ENCODE measurements around the gene DOCK1.
"Not testable (repeated sequence)": the region's sequence is repeated elsewhere in the genome, so short reads cannot be mapped to it uniquely, and the experiment has no call there.

DOCK1 gene

DNA sequence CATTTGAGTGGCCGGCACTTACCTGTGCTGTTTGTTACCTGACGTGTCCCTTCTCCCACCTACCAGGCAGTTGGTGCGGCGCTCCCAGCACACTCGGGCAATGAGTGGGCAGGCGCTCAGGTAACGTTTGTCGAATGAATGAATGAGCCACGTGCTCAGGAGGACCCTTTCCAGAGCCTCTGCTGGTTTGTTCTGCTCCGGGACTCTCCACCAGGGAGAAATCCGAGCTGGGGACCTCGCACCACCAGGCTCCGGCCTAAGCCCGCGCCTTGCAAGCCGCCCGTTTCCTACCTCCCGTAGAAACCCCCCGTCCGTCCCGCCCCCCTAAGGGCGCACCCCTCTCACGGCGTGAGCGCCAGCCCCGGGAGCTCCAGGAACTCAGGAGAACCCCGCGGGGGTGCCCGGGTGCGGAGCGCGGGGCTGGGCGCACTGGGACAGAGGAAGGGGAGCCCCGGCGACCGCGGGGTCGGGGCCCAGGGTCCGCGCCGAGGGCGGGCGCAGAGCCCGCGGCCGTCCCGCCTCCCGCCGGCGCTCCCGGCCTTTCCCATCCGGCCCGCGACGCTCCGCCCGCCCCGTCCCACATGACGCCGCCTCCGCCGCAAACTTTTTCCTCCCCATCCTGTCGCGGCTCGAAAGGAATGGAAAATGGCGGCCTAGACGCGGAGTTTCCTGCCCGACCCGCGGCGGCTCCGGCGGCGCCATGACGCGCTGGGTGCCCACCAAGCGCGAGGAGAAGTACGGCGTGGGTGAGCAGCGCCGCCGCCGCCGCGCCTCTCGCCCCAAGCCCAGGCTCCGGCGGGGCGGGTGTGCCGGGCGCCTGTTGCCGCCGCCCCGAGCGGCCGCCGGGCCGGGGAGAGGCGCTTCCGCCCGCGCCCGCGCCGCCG lies at the start of gene DOCK1:
DOCK1 (plus strand) TSS at position 611 of the 884 bp plus-strand sequence; CDS start at position 701, 90 bp downstream.
- DNase-seq (ENCODE audit: low read depth in 2 of 2): no peak

DNA sequence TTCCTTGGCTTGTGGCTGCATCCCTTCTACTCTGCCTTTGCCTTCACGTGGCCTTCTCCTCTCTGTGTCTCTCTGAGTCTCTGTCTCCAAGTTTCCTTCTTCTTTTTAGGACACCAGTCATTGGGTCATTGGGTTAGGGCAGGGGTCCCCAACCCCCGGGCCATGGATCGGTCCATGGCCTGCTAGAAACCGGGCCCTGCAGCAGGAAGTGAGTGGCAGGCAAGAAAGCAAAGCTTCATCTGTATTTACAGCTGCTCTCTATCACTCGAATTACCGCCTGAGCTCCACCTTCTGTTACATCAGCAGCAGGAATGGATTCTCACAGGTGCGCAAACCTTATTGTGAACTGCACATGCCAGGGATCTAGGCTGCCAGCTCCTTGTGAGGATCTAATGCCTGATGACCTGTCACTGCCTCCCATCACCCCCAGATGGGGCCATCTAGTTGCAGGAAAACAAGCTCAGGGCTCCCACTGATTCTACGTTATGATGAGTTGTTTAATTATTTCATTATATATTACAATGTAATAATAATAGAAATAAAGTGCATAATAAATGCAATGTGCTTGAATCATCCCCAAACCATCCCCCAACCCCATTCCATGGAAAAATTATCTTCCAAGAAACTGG lies 47.9 kb upstream of the DOCK1 start:
- no peak for DNase-seq (ENCODE audit: low read depth in 2 of 2)

DNA sequence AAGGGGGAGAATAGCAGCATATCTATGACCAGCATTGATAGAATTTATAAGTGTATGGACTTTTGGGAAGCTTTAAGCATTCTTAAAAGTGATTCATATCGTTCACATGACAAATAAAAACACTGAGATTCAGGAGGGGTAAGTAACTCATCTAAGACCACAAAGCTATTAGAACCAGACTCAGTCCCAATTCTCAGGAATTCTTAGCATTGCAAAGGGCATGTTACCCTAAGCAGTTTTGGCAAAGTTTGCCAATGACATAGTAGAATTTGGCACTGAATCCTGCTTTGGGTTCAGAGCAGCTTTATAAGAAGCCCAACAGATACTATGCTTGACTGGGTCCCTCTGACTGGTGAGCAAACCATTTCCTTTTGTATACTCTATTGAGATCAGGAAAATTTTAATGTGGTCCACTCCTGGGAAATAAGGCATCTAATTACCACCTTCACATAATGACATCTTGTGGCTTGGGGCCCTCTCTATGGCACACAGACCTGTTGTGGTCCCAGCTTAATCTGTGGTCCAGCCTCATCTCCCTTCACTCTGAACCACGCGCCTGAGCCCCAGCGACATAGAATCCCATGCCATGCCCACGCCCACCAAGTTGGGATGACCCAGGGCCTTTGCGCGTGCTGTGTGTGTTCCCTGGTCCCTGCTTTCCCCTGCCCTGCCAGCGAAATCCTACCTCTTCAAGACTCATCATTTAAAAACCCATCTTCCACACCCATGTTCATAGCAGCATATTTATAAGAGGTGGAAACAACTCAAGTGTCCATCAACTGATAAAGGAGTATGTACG lies 37.5 kb upstream of the DOCK1 start:
- DNase-seq (ENCODE audit: low read depth in 2 of 2): no peak

DNA sequence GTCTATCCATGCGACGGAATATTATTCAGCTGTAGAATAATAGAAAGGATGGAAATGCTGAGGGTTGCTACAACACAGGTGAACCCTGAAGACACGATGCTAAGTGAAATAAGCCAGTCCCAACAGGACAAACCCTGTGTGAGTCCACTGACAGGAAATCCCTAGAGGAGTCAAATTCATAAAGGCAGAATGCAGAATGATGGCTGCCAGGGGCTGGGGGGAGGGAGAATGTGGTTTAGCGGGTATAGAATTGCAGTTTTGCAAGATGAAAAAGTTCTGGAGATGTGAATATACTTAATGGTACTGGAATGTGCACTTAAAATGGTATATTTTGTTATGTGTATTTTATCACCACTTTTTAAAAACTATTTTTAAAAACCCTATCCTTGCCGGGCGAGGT lies 36.9 kb upstream of the DOCK1 start:
- DNase-seq (ENCODE audit: low read depth in 2 of 2): no peak

DNA sequence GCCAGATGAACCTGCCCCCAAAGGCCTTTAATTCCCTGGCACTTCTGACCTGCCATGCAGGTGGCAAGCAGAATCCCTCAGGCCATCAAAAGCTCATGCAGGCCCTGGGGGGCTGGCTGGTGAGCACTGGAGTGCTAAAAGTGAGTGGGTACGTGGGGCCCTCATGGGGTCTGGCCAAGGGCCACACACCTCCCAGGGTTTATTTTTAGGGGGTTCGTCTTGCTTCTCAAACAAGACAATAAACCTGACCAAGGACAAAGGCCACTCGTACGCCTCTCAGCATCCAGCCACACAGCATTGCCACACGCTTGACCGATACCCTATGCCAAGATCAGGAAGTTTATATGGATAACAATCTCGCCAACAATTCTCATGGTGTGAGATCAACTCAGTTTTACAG lies 33.1 kb upstream of the DOCK1 start:
- no peak for DNase-seq (ENCODE audit: low read depth in 2 of 2)

DNA sequence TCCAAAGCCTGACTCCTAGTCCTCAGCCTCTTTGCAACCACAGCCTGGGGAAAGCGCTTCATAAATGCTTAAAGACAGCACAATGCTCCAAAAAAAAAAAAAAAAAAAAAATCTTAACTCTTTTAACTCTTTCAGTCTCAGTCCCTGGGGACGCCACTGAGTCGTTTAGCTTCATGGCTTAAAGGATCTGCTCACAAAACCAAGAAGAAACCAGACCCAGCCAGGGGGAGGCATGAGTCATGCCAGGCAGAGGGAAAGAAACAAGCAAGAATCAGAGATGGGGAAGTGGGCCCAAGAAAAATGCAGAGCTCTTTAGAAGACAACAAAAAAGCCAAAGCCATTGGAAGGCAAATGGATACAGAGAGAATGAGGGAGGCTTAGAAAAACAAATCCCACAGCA lies 32.5 kb upstream of the DOCK1 start:
- DNase-seq (ENCODE audit: low read depth in 2 of 2): no peak

DNA sequence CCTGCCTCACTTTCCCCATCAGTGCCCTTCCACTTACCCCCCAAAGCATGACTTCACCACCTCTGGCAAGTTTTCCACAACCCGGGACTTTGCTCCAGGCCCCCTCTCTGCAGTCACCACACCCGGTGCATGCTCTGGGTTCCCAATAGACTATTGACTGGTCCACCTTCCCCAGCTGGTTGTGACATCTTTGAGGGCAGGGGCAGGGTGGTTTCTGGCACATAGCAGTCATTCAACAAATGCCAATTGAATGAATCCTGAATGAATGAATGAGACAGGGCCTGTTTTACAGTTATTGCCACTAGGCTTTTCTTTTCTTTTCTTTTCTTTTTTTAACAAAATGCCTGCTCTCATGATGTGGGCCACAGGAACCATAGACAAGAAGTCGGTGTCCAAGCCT lies 28.8 kb upstream of the DOCK1 start:
- DNase-seq (ENCODE audit: low read depth in 2 of 2): no peak

DNA sequence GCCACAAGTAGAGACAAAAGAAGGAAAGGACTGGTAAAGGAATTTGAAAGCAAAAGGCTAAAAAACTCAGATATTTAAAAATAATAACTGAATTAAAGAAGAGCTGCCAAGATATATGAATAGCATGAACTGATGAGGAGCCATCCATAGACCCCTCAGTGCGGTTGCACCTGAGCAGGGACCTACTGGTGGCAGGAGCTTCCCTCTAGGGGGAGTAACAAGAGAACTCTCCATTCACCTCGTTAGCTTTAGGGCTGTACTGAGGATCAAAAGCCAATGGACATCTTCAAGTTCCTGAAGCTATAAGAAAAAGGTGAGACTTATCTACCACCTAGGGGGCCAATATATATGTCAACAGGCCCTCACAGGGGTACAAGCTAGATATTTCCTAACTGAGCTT lies 27.8 kb upstream of the DOCK1 start:
- DNase-seq (ENCODE audit: low read depth in 2 of 2): no peak

DNA sequence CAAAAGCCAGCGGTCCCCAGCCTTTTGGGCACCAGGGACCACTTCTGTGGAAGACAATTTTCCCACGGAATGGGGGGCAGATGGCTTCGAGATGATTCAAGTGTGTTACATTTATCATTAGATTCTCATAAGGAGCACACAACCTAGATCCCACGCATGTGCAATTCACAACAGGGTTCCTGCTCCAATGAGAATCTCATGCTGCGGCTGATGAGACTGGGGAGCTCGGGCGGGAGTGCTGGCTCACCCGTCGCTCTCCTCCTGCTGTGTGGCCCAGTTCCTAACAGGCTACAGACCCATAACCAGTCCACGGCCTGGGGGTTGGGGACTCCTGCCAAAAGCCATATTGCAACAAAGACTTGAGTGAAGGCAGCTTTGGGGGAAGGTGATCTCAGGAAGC lies 26.6 kb upstream of the DOCK1 start:
- DNase-seq (ENCODE audit: low read depth in 2 of 2): no peak

DNA sequence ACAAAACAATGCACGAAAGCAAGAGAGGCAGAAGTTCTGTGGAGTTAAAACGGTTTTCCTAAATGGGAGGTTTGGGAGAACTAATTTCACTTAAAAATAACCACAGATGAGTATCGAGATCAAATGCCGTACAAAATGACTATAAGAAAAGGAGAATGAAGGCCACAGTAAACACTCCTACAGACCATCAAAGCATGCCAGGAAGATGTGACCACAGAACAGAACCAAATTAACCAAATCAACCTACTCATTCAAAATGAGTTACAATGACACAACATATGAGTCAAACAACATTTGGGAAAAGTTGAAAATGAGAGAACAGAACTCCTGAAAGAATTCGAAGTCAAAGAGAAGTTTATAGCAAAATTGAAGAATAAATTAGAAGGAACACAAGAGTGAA lies 24.3 kb upstream of the DOCK1 start:
- no peak for DNase-seq (ENCODE audit: low read depth in 2 of 2)

DNA sequence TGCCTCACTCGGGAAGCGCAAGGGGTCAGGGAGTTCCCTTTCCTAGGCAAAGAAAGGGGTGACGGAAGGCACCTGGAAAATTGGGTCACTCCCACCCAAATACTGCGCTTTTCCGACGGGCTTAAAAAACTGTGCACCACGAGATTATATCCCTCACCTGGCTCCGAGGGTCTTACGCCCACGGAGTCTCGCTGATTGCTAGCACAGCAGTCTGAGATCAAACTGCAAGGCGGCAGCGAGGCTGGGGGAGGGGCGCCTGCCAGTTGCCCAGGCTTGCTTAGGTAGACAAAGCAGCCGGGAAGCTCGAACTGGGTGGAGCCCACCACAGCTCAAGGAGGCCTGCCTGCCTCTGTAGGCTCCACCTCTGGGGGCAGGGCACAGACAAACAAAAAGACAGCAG lies 23.2 kb upstream of the DOCK1 start:
- DNase-seq (ENCODE audit: low read depth in 2 of 2): not testable (repeated sequence)

DNA sequence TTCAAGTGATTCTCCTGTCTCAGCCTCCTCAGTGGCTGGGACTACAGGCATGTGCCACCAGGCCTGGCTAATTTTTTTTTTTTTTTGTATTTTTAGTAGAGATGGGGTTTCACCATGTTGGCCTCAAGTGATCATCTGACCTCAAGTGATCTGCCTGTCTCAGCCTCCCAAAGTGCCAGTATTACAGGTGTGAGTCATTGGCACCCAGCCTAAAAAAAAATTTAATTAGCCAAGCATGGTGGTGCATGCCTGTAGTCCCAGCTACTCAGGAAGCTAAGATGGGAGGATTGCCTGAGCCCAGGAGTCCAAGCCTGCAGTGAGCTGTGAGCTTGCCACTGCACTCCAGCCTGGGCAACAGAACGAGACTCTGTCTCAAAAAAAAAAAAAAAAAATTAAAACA lies 16.8 kb upstream of the DOCK1 start:
- DNase-seq (ENCODE audit: low read depth in 2 of 2): not testable (repeated sequence)

DNA sequence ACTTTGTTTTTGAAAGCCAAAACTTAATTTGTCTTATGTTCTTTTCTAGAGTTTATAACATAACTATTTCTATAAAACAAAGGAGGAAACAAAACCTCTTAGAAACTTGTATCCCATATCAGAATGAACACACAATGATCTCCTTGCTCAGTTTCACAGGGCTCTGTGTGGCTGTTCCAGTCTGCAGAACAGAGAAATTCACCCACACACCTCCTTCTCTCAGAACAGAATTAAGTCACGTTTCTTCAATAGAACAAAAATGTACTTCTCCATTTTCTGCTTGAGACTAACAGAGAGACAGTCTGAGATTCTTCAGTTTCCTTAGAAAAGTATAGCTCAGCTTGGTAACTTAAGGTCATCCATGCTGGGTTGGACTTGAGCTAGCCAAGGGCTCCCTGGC lies 15.8 kb upstream of the DOCK1 start:
- DNase-seq (ENCODE audit: low read depth in 2 of 2): no peak

DNA sequence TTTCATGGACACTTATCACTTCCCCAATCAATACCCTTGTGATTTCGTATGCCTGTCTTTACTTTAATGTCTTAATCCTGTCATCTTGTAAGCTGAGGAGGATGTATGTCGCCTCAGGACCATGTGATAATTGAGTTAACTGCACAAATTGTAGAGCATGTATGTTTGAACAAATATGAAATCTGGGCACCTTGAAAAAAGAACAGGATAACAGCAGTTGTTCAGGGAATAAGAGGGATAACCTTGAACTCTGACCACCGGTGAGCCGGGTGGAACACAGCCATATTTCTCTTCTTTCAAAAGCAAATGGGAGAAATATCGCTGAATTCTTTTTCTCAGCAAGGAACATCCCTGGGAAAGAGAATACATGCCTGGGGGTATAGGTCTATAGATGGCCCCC lies 14.4 kb upstream of the DOCK1 start:
- DNase-seq (ENCODE audit: low read depth in 2 of 2): not testable (repeated sequence)

DNA sequence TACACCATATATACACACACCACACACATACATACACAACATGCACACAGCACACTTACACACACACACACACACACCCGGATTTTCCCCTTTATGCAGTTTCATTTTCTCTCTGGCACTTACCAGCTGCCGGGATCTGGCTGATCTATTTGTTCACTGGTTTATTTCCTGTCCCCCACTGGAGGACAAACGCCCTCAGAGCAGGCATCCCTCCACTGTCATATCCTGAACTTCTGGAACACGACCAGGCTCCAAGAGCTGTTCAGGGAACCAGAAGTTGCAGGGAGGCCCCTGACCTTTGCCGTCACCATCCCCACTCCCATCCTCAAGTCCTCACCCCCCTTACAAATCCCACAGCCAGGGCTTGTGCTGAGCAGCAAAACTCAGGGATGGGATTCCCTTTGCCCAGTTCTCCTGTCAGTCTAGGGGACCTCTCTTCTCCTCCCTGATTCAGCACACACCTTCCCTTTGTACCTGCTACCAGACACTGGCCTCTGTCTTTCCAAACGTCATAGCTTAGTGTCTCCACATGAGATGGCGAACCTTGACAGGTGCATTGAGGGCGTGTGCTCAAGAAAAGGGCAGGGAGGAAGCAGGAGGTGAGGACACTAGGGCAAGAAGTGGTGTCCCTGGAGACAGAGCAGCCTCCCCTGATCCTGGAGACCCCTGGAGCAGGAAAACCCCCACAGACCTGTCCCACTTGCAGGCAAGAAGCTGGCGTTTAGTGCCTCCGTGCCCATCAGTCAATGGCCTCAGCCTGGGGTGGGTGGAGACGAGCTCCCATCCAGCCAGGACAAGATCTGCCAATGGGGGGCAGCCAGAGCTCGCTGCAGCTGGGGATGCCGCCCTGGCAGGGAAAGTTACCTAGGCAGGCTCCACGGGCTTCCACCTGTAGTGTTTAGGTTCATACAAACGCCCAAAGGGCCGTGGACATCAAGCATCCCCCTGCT lies 12.7 kb upstream of the DOCK1 start:
- no peak for DNase-seq (ENCODE audit: low read depth in 2 of 2)

DNA sequence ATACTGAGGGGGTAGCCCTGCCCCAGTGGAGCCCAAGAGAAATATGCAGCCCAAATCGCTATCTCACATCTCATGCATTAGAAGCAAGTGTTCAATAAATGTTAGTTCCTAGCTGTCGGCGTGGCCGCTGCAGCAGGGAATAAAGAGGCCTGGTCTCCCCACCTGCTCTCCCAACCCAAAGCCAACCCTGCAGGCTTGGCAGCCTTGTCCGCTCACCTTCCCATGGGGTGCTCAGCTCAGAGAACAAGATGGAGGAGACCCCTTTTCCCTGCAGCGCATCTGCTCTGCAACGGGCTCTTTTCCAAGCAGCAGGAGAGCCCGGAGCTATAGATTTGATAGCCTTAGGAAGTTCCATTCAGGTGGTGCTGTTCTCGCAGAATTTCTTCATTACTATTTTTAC lies 12.0 kb upstream of the DOCK1 start:
- DNase-seq (ENCODE audit: low read depth in 2 of 2): no peak

DNA sequence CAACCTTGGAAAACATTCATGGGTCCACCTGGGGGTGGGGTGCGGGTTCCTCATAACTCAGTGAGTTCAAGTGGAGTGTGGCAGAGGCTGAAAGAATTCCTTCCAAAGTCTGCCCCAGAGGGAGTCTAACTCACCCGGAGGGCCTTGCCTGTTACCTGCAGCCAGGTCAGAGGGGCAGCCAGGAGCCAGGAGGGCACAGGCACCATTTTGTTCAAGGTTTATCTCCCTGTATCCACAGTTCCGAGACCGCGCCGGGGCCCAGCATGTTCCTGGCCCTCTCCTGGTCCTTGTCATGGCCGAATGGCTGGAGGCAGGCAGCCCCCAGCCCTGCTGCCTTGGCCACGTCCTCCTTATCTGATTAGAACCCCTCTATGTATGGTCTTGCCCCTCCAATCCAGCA lies 11.4 kb upstream of the DOCK1 start:
- no peak for DNase-seq (ENCODE audit: low read depth in 2 of 2)

DNA sequence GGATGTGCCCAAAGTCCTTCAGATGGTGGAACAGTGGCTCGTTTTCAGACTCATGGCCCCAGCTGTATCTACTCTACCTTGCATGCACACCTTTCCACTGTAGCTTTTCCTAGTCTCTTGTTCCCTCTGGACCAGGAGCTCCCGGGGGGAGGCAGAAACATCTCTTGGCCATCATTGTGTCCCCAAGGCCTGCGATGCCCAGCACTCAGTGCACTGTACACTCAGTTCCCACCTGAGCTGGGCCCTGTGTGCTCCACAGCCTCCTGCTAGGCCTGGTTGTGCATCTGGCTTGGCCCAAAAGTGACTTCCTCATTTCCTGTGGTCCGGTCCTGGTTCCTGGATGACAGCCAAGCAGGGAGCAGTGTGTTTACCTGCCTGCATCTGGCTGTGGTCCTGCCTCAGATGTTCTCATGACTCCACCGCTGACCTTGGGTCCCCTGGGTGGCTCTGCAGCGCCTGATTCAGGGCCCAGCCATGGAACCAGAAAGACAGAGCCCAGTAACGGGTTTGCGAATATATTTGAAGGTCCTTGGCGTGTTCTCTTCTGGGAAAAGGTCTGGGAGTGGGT lies 9.9 kb upstream of the DOCK1 start:
- DNase-seq (ENCODE audit: low read depth in 2 of 2): no peak

DNA sequence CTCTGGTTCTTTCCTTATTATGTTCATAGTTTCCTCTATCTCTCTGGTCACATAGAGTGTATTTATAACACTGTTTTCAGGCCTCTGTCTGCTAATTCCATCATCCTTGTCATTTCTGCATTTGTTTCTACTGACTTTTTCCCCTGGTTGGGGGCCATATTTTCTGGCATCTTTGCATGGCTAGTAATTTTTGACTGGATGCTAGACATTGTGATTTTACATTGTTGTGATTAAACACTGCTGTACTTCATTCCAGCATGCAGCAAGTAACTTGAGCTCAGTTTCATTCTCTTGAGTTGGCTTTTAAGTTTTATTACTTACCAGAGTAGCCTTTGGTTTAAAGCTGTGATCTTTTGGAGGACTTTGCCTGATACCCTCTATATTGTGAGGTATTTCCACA lies 6.8 kb upstream of the DOCK1 start:
- DNase-seq (ENCODE audit: low read depth in 2 of 2): no peak

DNA sequence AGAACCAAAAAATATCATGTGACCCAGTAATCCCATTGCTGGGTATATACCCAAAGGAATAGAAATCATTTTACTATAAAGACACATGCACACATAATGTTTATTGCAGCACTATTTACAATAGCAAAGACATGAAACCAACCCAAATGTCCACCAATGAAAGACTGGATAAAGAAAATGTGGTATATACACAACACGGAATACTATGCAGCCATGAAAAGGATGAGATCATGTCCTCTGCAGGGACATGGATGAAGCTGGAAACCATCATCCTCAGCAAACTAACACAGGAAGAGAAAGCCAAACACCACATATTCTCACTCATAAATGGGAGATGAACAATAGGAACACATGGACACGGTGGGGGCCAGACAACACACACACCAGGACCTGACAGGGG lies 5.7 kb upstream of the DOCK1 start:
- not testable (repeated sequence) for DNase-seq (ENCODE audit: low read depth in 2 of 2)

DNA sequence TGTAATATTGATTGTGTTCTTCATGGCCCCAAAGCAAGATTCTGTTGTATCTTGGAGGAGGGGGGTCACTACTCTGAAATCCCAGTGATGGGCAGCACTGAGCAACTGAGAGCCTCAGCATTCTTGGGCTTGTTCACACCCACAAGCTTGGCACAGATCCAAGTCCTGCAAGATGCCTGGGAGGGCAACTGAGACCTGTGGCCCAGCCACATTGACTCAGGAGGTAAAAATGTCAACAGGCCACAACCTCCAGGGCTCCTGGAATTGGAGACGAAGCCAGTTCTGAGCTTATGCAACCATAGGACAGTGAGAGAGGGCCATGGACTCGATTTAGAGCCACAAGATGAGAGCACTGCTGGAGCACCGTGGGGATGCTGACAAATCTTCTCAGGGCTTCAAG lies 3.1 kb upstream of the DOCK1 start:
- no peak for DNase-seq (ENCODE audit: low read depth in 2 of 2)

Measured in stimulated activated CD8-positive, alpha-beta memory T cell treated with anti-CD3 and anti-CD28 coated beads, Interleukin-7, amount 100 ng/mL, for 1 hour (primary cell).